Measurements from ENCODE around the gene AARS2.

DNA sequence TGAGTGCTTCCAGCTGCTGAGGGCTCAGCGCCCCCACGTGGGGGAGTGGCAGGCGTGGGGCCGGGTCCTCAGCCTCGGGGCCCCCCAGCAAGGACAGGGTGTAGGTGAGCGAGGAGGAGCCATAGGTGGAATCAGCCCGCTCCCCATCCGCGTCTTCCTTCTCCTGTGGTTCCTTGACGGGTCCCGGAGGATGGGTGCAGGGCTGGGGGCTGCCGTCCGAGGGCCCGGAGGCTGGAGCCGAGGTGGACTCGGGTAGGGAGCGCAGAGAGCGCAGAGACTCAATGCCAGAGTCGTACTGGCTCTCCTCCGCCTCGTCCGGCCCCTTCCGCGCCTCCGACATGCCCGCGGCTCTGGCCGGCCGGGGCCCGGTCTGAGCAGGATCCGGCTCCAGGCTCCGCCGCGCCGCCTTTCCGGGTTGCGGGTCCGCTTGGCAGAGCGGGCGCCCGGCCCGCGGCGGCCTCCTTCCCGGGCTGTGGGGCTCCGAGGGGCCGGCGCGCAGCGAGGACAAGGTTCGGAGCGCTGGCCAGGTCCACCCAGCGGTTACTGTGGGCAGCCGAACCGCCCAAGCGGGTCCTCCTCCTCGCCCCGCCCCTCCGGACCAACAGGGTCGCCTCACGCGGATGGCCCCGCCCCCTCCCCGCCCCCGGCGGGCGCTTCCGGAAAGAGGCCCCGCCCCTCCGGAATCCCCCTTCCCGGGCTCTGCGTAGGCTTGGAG lies 48.0 kb downstream of the AARS2 start, which contains the start of gene NFKBIE:
- TF ChIP-seq, protein P1, sequence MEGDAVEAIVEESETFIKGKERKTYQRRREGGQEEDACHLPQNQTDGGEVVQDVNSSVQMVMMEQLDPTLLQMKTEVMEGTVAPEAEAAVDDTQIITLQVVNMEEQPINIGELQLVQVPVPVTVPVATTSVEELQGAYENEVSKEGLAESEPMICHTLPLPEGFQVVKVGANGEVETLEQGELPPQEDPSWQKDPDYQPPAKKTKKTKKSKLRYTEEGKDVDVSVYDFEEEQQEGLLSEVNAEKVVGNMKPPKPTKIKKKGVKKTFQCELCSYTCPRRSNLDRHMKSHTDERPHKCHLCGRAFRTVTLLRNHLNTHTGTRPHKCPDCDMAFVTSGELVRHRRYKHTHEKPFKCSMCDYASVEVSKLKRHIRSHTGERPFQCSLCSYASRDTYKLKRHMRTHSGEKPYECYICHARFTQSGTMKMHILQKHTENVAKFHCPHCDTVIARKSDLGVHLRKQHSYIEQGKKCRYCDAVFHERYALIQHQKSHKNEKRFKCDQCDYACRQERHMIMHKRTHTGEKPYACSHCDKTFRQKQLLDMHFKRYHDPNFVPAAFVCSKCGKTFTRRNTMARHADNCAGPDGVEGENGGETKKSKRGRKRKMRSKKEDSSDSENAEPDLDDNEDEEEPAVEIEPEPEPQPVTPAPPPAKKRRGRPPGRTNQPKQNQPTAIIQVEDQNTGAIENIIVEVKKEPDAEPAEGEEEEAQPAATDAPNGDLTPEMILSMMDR (IDR thresholded peaks at IDR 0.05), result peak in 1 of 2 donors; percentile 6
- TF ChIP-seq POLR2A (IDR thresholded peaks at IDR 0.05), result peak in 1 of 2 donors; percentile 60
